GM18508 (cell line): ENCODE measurements around the gene NOPCHAP1.
A peak's percentile ranks its signal among the peaks of the same experiment; 100 is the strongest.

Experiments used
- ATAC-seq: cut with Tn5 transposase; IDR thresholded peaks from one replicate; pipeline ENCODE4 v1.9.1; 2021; ENCODE audit warnings: moderate number of reproducible peaks; ENCODE audit not compliant: insufficient read depth, unreplicated experiment

The NOPCHAP1 gene

DNA sequence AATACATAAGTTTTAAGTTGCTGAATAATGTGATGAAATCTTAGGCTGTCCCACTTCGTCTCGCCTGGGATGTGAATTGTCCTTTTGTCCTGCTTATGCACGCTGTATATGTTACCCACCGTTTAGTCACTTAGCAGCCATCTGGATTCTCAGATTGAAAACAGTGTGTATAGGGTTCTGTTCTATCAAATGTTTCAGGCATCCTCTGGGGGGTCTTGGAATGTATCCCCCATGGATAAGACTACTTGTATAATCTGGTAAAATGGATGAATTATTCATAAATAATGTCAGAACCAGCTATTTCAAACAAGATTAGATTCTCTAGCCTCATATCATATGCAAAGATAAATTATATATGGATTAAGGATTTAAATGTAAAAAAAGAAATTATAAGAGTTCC, 29.4 kb downstream of the NOPCHAP1 start:
- ATAC-seq, result no peak

DNA sequence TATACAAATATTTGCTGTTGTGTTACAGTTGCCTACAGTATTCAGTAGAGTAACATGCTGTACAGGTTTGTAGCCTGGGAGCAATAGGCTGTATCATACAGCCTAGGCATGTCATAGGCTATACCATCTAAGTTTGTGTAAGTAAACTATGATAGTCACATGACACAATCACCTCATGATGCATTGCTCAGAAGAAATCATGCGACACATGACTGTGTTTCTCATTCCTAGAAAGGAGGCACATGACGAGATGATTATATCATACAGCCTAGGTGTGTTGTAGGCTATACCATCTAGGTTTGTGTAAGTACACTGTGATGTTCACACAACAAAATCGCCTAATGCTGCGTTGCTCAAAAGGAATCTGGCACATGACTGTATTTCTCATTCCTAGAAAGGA, 31.9 kb downstream of the NOPCHAP1 start:
- ATAC-seq, result no peak

GRCh38 chr12:105018776-105019175, 32.7 kb downstream of the NOPCHAP1 start:
- ATAC-seq, result no peak

DNA sequence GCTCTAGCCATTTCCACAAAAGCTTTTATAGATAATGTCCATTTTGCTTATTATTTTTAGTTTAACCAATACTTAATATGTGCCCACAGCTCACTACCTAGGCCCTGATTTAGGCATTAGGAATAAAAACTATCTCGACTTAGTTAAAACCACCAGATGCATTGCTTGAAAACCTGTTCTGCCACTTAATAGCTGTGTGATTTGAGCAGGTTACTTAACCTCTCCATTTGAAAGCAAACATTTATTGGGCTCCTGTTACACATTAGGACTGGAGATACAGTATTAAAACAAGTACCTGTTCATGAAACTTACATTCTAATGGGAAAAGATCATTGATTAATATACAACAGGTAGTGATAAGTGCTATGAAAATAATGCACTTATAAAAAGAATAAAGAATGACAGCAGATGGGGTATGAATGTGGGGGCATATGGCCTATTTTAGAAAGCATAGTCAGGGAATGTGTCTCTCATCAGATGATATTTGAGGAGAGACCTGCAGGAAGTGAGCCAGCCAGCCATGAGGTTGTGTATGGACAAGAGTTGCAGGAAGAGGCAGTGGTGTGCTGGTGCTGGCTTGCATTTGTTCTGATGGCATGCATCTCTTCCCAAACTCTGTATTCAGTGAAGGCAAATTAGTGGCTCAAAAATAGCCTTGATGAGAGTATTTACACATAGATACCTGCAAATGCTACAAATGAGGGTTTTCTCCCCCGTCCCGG, 34.3 kb downstream of the NOPCHAP1 start:
- no peak for ATAC-seq

- ATAC-seq, result no peak
These were observed 38.8 kb downstream of the NOPCHAP1 start for GRCh38 chr12:105024928-105025327.

DNA sequence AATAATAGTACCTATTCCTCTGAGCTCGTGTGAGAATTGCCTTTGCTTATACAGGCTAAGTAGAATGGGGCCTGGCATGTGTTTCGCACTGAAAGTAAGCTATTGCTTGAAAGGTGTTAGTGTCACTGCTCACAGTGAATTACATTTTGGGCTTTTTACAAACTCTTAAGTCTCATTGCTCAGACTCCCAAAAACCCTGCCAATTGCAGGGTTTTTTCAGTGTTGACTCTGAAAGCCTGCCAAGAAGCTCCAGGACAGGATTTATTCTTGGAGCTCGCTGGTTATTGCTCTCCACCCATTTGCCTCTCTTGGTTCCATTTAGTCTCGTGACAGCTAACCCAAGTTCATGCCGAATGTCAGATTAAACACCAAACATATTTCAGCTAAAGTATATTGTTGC, 39.8 kb downstream of the NOPCHAP1 start:
- ATAC-seq, result no peak

GRCh38 chr12:105026411-105026810, 40.3 kb downstream of the NOPCHAP1 start:
- ATAC-seq, result no peak

DNA sequence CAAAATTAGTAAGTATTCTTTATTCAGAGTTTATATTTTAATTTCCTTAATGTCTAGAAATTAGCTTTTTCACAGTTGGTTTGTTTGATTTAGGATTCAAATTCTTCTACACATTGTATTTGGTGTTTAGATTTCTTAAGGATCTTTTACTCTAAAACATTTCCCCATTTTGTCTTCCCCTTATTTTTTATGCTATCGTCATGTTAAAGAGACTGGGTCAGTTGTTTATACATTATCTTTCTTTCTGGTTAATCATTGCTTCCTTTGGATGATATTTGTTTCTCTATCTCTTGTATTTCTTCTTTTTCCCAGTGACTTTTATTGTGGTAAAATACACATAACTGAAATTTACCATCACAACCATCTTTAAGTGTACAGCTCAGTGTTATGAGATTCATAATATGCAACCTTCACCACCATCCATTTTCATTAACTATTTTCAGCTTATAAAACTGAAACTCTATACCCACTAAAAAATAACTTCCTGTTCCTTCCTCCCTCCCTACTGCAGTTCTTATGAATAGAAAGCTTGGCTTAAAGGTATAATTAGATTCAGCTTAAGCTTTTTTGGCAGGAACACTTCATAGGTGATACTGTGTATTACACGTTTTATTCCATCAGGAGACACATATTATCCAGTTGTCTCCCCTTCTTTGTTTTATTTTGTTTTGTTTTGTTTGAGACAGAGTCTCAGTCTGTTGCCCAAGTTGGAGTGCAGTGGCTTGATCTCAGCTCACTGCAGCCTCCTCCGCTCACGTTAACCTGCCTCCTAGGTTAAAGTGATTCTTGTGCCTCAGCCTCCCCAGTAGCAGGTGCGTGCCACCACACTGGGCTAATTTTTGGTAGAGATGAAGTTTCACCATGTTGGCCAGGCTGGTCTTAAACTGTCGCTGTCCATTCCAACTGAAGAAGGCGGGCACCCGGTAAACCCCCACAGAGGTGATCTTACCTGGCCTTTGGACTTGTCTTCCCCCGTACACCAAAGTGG, 45.0 kb downstream of the NOPCHAP1 start:
- peak; percentile 94 for ATAC-seq

- no peak for ATAC-seq
These were observed 46.7 kb downstream of the NOPCHAP1 start for GRCh38 chr12:105032703-105033357.

DNA sequence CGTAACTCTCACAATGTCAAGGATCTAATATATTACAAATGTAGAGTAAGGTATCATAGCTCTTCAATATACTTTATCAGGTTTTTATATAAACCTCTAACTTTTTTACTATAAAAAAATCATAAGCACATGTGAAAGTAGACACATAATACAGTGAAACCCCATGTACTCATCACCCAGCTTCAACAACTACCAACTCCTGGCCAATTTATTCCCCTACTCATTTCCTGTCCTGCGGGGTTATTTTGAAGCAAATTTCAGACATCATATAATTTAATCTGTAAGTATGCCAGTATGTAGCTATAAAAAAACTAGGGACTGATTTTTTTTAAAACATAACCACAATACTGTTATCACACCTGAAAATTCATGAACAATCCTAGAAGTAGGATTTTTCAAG, 47.7 kb downstream of the NOPCHAP1 start:
- no peak for ATAC-seq
